ENCODE measurements around the gene ATP5PB.

The ATP5PB gene

DNA sequence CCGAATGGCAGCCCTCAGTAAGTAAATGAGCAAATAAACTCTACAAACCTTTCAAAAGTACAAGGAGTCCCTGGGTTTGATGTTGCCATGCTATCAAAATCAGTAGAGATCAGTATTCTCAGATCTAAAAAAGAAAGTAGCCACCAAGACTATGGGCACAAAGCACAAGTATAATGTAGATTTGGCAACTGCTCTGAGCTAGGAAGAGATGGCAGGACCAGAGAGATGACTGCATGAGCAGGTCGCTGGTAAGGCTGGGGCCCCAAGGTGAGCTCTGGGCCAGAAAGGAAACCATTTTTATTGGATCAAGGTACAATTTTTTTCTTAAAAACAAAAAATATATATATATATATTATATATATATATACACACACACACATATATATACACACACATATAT lies 57.3 kb downstream of the ATP5PB start:
- DNase-seq (ENCODE audit: low spot score in 2 of 2) = no peak
- Mint-ChIP-seq H3K36me3 (ENCODE audit: insufficient read depth) (peaks cover 1% of the 10 kb centered on the region), H3K9me3 (no peaks in the 10 kb centered on the region), H3K4me1 (peaks cover 48% of the 10 kb centered on the region), H3K27ac (ENCODE audit: low read depth) (peak overlapping the region; percentile 6), H3K4me3 (no peak overlapping the region), H3K27me3 (no peaks in the 10 kb centered on the region)
- ATAC-seq (replicated peaks; ENCODE audit: extremely low read depth, poor library complexity, severe bottlenecking) = no peak

DNA sequence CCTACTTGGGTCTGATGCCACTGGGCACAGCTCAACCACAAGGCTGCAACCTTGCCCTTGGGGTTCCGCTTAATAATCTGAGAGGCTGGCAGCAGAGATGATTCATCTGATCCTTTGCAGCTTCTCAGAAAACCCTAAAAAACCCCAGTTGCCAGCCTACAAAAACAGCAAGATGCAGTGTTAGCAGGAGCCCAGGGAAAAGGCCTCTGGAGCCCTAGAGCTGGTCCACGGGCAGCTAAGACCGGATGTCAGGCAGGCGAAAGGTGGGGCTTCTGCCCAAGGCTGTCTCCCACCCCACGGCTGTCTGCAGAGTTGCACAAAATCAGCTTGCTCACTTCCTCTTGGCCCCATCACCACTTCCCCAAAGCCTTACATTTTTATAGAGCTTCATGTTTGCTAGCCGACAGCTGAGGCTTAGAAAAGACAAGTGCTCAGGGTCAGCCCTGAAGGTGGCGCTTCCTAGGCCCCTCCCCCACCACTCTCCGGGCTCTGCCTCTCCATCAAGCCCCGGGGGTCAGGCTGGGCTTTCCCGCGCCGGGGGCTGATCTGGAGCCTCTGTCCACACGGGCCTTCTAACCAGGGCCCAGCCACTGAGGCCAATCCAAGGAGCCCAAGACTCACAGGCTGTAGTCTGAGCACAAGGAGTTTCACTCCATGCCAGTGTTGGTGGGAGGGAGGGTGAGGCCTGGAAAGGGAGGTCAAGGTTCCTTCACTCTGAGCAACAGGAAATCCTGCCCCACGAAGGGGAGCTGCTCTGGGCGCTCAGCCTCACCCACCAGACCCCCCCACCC lies 58.3 kb downstream of the ATP5PB start:
- Mint-ChIP-seq H3K4me1 (peaks cover 48% of the 10 kb centered on the region), H3K36me3 (ENCODE audit: insufficient read depth) (peaks cover 1% of the 10 kb centered on the region), H3K27me3 (no peaks in the 10 kb centered on the region), H3K9me3 (no peaks in the 10 kb centered on the region), H3K27ac (ENCODE audit: low read depth) (peak overlapping the region; percentile 83), H3K4me3 (peak overlapping the region; percentile 72)
- DNase-seq (ENCODE audit: low spot score in 2 of 2) (peak; percentile 29 to 39), ATAC-seq (replicated peaks; ENCODE audit: extremely low read depth, poor library complexity, severe bottlenecking) (peak; percentile 71)

DNA sequence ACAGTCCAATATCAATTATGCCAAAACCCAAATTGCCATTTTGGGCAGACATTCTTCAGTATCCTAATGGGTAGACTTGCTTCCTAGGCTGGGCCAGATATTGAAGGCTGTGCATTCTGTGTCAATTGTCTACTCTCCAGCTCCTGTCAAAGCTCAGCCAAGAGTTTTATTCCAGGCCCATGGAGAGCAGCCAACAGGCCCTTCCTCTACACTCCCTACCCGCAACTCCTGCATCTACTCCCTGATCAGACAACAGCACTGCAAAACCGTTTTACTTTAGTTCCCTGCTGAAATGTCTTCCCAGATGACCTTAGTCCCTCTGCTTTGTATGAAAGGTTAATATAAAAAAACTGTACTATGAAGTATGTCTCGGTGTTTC lies 60.7 kb downstream of the ATP5PB start:
- Mint-ChIP-seq H3K9me3 (no peaks in the 10 kb centered on the region), H3K27me3 (no peaks in the 10 kb centered on the region), H3K4me3 (no peak overlapping the region), H3K27ac (ENCODE audit: low read depth) (no peak overlapping the region), H3K36me3 (ENCODE audit: insufficient read depth) (peaks cover 1% of the 10 kb centered on the region), H3K4me1 (peaks cover 31% of the 10 kb centered on the region)
- DNase-seq (ENCODE audit: low spot score in 2 of 2) (no peak), ATAC-seq (replicated peaks; ENCODE audit: extremely low read depth, poor library complexity, severe bottlenecking) (no peak)

DNA sequence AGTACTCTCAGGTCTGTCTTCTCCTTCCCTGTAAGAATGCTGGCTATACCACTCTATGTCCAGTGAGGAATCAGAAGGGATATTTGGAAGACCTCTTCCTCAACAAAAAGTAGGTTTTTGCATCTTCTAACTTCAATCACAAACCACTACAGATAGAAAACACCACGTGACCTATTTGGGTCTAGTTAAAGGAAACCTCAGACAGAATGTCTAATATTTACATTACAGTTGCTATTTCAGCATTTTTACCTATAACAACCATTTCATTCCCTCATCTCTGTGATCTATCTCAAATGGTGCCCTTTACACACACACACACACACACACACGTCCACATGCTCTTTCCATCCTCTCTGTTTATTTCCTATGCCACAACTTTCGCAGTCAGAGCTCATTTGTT lies 62.1 kb downstream of the ATP5PB start:
- H3K9me3 Mint-ChIP-seq = no peaks in the 10 kb centered on the region

More for the DNA sequence above, 62.1 kb downstream of the ATP5PB start:
- peaks cover 27% of the 10 kb centered on the region for H3K4me1 Mint-ChIP-seq
- peaks cover 4% of the 10 kb centered on the region for H3K36me3 Mint-ChIP-seq (ENCODE audit: insufficient read depth)
- H3K27me3 Mint-ChIP-seq = no peaks in the 10 kb centered on the region
- H3K27ac Mint-ChIP-seq (ENCODE audit: low read depth) = no peak overlapping the region
- H3K4me3 Mint-ChIP-seq = no peak overlapping the region
- ATAC-seq (replicated peaks; ENCODE audit: extremely low read depth, poor library complexity, severe bottlenecking) = no peak
- no peak for DNase-seq (ENCODE audit: low spot score in 2 of 2)

Measured in central memory CD8-positive, alpha-beta T cell (primary cell).